Natural killer cell (primary cell): ENCODE measurements around the gene TMEM18. TPM values are rescaled to one million over a fixed set of nuclear protein-coding genes. Genes with fewer than 3 reads are reported as not detected.

ENCODE experiments used
- ATAC-seq, 3 donors: fragments of 150-1000 bp in 2 of 3; fragments of 200-7000 bp in 1 of 3; cut with Tn5 transposase; 1 replicate in 1 of 3; 2 replicates in 2 of 3; pipeline ENCODE4 v1.10.0; 2021; ENCODE audit warnings: mild to moderate bottlenecking in 2 of 3, moderate library complexity in 2 of 3
- DNase-seq, 2 donors: peaks; one replicate each; pipeline versions ENCODE4 v3.0.0 to v3.0.0-alpha.2; 2013 to 2021; ENCODE audit warnings: mixed read lengths in 1 of 2
- H3K27ac ChIP-seq: one replicate; pipeline ENCODE4 v1.5.1; 2013; ENCODE audit warnings: mild to moderate bottlenecking, low read length
- H3K27me3 ChIP-seq: one replicate; pipeline ENCODE4 v1.6.1; 2013; ENCODE audit warnings: low read length; ENCODE audit not compliant: control insufficient read depth, insufficient read depth
- H3K36me3 ChIP-seq: one replicate; pipeline ENCODE4 v1.6.1; 2013; ENCODE audit warnings: low read length; ENCODE audit not compliant: control insufficient read depth, insufficient read depth
- H3K4me1 ChIP-seq: one replicate; pipeline ENCODE4 v1.6.1; 2013; ENCODE audit warnings: low read length; ENCODE audit not compliant: control insufficient read depth, insufficient read depth
- H3K4me3 ChIP-seq: one replicate; pipeline ENCODE4 v1.5.1; 2013; ENCODE audit warnings: low read length
- H3K9me3 ChIP-seq: one replicate; pipeline ENCODE4 v1.6.1; 2013; ENCODE audit warnings: low read length; ENCODE audit not compliant: control insufficient read depth, insufficient read depth
- H3K27ac Mint-ChIP-seq, 2 donors: one replicate each; pipeline ENCODE4 v1.8.0; 2022; ENCODE audit warnings: mild to moderate bottlenecking in 2 of 2, mixed read lengths in 2 of 2, moderate library complexity in 1 of 2
- H3K27me3 Mint-ChIP-seq, 2 donors: one replicate each; pipeline ENCODE4 v1.8.0; 2022; ENCODE audit warnings: low read depth in 2 of 2, mixed read lengths in 2 of 2
- H3K36me3 Mint-ChIP-seq: one replicate; pipeline ENCODE4 v1.8.0; 2022; ENCODE audit warnings: mixed read lengths
- H3K4me1 Mint-ChIP-seq, 2 donors: one replicate each; pipeline ENCODE4 v1.8.0; 2022; ENCODE audit warnings: mixed read lengths in 2 of 2
- H3K4me3 Mint-ChIP-seq: one replicate; pipeline ENCODE4 v1.8.0; 2022; ENCODE audit warnings: mild to moderate bottlenecking, moderate library complexity, mixed read lengths
- H3K9me3 Mint-ChIP-seq, 2 donors: one replicate each; pipeline ENCODE4 v1.8.0; 2022; ENCODE audit warnings: mixed read lengths in 2 of 2
- CTCF ChIP-seq: fragments of 200-600 bp; IDR thresholded peaks from one replicate; pipeline ENCODE4 v1.8.0; 2022; ENCODE audit warnings: antibody characterized with exemption
- WGBS: methylation state at CpG from one replicate; pipeline ENCODE4 v1.1.7; 2013; ENCODE audit warnings: missing lambda C conversion rate; ENCODE audit not compliant: insufficient coverage; 5-methylcytosine and 5-hydroxymethylcytosine counted together
- intact Hi-C: fragments of 100-400 bp; cut with micrococcal nuclease; formaldehyde crosslinking; loops from one replicate; pipeline ENCODE4 v1.14.2; 2022
- total RNA-seq, 4 donors: library from RNA; stranded (reverse); fragments of 120-200 nt in 1 of 4; gene quantifications; one replicate each; pipeline versions ENCODE4 v1.2.3 to v1.2.4, GENCODE V29; 2013 to 2022

TMEM18 gene
- total RNA-seq, 3 donors from 2014 or later (not counting 1 experiment from before 2014, with no cell fraction given), result 22.0 to 30.8 (median 22.1) TPM

DNA sequence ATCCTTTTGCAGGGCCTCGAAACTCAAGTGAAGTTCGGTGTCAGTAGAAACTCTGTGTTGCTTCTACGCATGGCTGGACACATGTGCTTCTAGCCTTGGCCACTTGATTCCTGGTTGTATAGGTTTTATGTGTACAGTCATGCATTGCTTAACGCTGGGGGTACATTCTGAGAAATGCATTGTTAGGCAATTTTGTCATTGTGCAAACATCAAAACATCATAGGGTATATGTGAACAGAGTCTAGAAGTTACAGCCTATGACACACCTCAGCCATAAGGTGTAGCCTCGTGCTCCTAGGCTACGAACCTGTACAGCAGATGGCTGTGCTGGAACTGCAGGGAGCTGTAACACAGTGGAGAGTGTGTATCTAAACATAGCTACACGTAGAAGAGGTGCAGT lies 39.4 kb downstream of the TMEM18 start:
- H3K4me3 Mint-ChIP-seq, result no peak overlapping the region
- Histone ChIP-seq H3K27me3 (no peaks in the 10 kb centered on the region), H3K36me3 (no peaks in the 10 kb centered on the region), H3K27ac (no peak overlapping the region), H3K9me3 (no peaks in the 10 kb centered on the region), H3K4me1 (peaks cover 8% of the 10 kb centered on the region), H3K4me3 (no peak overlapping the region)
- DNase-seq (no peak), ATAC-seq (no peak)
- WGBS, result 70% methylated on average over 7 of the region's 7 CpGs
- H3K27ac Mint-ChIP-seq, result no peak overlapping the region
- no peaks in the 10 kb centered on the region for H3K36me3 Mint-ChIP-seq
- no peaks in the 10 kb centered on the region for H3K27me3 Mint-ChIP-seq
- no peak for TF ChIP-seq CTCF
- intact Hi-C loops, result loop anchor here (2.0 to 10.0 kb wide), 2 partner anchors 103 to 391 kb away; no protein-coding TSS in a partner anchor
- H3K4me1 Mint-ChIP-seq, result peaks cover 0 to 7% of the 10 kb centered on the region in 2 donors
- H3K9me3 Mint-ChIP-seq, result no peaks in the 10 kb centered on the region

- H3K36me3 ChIP-seq, result no peaks in the 10 kb centered on the region
- H3K27me3 ChIP-seq, result no peaks in the 10 kb centered on the region
- H3K4me3 ChIP-seq, result no peak overlapping the region
- no peaks in the 10 kb centered on the region for H3K36me3 Mint-ChIP-seq
- no peak for DNase-seq
- H3K9me3 Mint-ChIP-seq, result no peaks in the 10 kb centered on the region
- no peak overlapping the region for H3K27ac ChIP-seq
- TF ChIP-seq CTCF, result no peak
- intact Hi-C loops, result loop anchor here (2.0 to 10.0 kb wide), 2 partner anchors 103 to 391 kb away; no protein-coding TSS in a partner anchor
- no peak overlapping the region for H3K27ac Mint-ChIP-seq
- WGBS, result 77% methylated on average over 15 of the region's 16 CpGs
- no peaks in the 10 kb centered on the region for H3K9me3 ChIP-seq
- H3K4me1 Mint-ChIP-seq, result peaks cover 0 to 7% of the 10 kb centered on the region in 2 donors
- no peaks in the 10 kb centered on the region for H3K27me3 Mint-ChIP-seq
- H3K4me1 ChIP-seq, result peaks cover 8% of the 10 kb centered on the region
- H3K4me3 Mint-ChIP-seq, result no peak overlapping the region
- no peak for ATAC-seq
Observed at GRCh38 chr2:637406-637776, 39.8 kb downstream of the TMEM18 start.

GRCh38 chr2:636641-637405 lies 40.4 kb downstream of the TMEM18 start:
- peak overlapping the region in 1 of 2 donors; percentile 87 for H3K27ac Mint-ChIP-seq
- no peaks in the 10 kb centered on the region for H3K9me3 ChIP-seq
- WGBS, result 15% methylated on average over 57 of the region's 57 CpGs
- no peak overlapping the region for H3K27ac ChIP-seq
- H3K27me3 ChIP-seq, result no peaks in the 10 kb centered on the region
- ATAC-seq (peak; percentile 51 to 85 (median 78)), DNase-seq (peak; percentile 53 to 73)
- H3K4me3 ChIP-seq, result peak overlapping the region; percentile 49
- H3K9me3 Mint-ChIP-seq, result no peaks in the 10 kb centered on the region
- H3K36me3 ChIP-seq, result no peaks in the 10 kb centered on the region
- peaks cover 0 to under 1% of the 10 kb centered on the region in 2 donors for H3K27me3 Mint-ChIP-seq
- H3K36me3 Mint-ChIP-seq, result no peaks in the 10 kb centered on the region
- intact Hi-C loops, result loop anchor here (2.0 to 10.0 kb wide), 2 partner anchors 102 to 390 kb away; no protein-coding TSS in a partner anchor
- peak; percentile 99 for TF ChIP-seq CTCF
- H3K4me3 Mint-ChIP-seq, result peak overlapping the region; percentile 85
- H3K4me1 ChIP-seq, result peaks cover 8% of the 10 kb centered on the region
- H3K4me1 Mint-ChIP-seq, result peaks cover 0 to 7% of the 10 kb centered on the region in 2 donors
